DOHH2 (cell line): ENCODE measurements around the gene ZBTB25.

Experiments used
- EZH2phosphoT487 ChIP-seq: fragments of 200-600 bp; sonication (generic); IDR thresholded peaks from 2 replicates; pipeline ENCODE4 v1.6.1; 2017; ENCODE audit warnings: borderline replicate concordance, mild to moderate bottlenecking, antibody characterized with exemption, low read length, moderate library complexity, mixed read lengths
- TF ChIP-seq, protein P1 (sequence below): fragments of 200-600 bp; sonication (generic); IDR thresholded peaks from one replicate; pipeline ENCODE4 v1.5.1; 2014; ENCODE audit warnings: antibody characterized with exemption, mild to moderate bottlenecking, low read depth, low read length; ENCODE audit not compliant: poor library complexity, severe bottlenecking

DNA sequence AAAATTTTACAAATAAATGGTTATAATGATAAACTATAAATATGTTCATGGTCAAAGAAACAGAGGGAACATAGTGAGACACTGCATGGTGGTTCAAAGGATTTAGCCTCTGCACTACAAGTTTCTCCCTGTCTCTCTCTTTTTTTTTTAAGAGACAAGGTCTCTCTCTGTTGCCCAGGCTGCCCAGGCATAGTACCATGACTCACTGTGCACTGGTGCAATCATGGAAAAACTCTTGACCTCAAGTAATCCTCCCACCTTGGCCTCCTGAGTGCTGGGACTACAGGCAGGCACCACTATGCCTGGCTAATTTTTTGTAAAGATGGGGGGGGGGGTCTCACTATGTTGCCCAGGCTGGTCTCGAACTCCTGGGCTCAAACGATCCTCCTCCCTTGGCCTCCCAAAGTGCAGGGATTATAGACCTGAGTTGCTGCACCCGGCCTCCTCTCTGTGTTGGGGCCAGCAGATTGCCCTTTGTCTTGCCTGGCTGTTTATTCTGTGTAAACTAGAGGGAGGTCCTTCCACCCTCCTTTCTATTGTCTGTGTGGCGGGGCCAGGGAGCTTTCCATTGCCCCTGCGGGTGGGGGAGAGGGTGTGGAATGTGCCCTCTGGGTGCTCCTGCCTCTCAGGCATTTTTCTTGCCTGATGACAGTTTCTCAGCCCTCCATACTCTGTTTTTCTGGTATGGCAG, 93.4 kb downstream of the ZBTB25 start:
- no peak for TF ChIP-seq EZH2phosphoT487
- TF ChIP-seq, protein P1, sequence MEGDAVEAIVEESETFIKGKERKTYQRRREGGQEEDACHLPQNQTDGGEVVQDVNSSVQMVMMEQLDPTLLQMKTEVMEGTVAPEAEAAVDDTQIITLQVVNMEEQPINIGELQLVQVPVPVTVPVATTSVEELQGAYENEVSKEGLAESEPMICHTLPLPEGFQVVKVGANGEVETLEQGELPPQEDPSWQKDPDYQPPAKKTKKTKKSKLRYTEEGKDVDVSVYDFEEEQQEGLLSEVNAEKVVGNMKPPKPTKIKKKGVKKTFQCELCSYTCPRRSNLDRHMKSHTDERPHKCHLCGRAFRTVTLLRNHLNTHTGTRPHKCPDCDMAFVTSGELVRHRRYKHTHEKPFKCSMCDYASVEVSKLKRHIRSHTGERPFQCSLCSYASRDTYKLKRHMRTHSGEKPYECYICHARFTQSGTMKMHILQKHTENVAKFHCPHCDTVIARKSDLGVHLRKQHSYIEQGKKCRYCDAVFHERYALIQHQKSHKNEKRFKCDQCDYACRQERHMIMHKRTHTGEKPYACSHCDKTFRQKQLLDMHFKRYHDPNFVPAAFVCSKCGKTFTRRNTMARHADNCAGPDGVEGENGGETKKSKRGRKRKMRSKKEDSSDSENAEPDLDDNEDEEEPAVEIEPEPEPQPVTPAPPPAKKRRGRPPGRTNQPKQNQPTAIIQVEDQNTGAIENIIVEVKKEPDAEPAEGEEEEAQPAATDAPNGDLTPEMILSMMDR = no peak
